Endothelial cell of umbilical vein (primary cell): ENCODE measurements around the gene POLR3B. TPM values are rescaled to one million over a fixed set of nuclear protein-coding genes. Genes with fewer than 3 reads are reported as not detected.

Source experiments
- BruUV-seq: library from RNA; stranded (reverse); fragments of 400-500 nt; replicated peaks from 2 replicates; lab custom pipeline; 2021; lab: Mats Ljungman, UMichigan
- CTCF ChIA-PET: fragments of 300-600, 350-600 bp; sonication (Branson Sonifier 250); formaldehyde crosslinking; loops from one replicate; lab custom pipeline; 2021; ENCODE audit warnings: antibody characterized with exemption, inconsistent platforms; lab: Charles Lee
- POLR2A ChIA-PET: fragments of 300-600, 350-600 bp; sonication (Branson Sonifier 250); formaldehyde crosslinking; loops from one replicate; lab custom pipeline; 2021; ENCODE audit warnings: antibody characterized with exemption, inconsistent platforms; lab: Charles Lee
- DNase-seq: peaks from one replicate; pipeline ENCODE4 v3.0.0-alpha.2; 2011; ENCODE audit warnings: low read depth, low spot score
- FAIRE-seq: peaks from 2 replicates; lab custom pipeline; 2011; peaks lifted over from hg19 to GRCh38; lab: Jason Lieb, UNC
- H2AFZ ChIP-seq: 2 replicates; pipeline ENCODE4 v1.6.0; 2012; ENCODE audit warnings: low read depth, low read length, control low read depth, inconsistent platforms
- H3K27ac ChIP-seq: 2 replicates; pipeline ENCODE4 v1.5.1; 2011; ENCODE audit warnings: low read depth, mild to moderate bottlenecking, control low read depth, low read length, moderate library complexity; ENCODE audit not compliant: insufficient read depth
- H3K27me3 ChIP-seq, 2 experiments: 2 replicates each; pipeline versions ENCODE4 v1.6.0 to v1.6.1; 2011; ENCODE audit warnings: low read length in 2 of 2, mixed read lengths in 1 of 2; ENCODE audit not compliant: control insufficient read depth in 2 of 2, insufficient read depth in 2 of 2
- H3K36me3 ChIP-seq, 2 experiments: 2 replicates in 1 of 2; 3 replicates in 1 of 2; pipeline ENCODE4 v1.5.1; 2011; ENCODE audit warnings: low read length in 2 of 2, mild to moderate bottlenecking in 1 of 2, moderate library complexity in 1 of 2; ENCODE audit not compliant: control insufficient read depth in 2 of 2, insufficient read depth in 2 of 2; ENCODE audit errors: extremely low read depth in 1 of 2
- H3K4me1 ChIP-seq: 3 replicates; pipeline ENCODE4 v1.5.1; 2011; ENCODE audit warnings: mild to moderate bottlenecking, low read length; ENCODE audit not compliant: control insufficient read depth, insufficient read depth; ENCODE audit errors: extremely low read depth
- H3K4me2 ChIP-seq: 2 replicates; pipeline ENCODE4 v1.6.1; 2011; ENCODE audit warnings: low read length, control low read depth, mixed read lengths; ENCODE audit not compliant: insufficient read depth
- H3K4me3 ChIP-seq, 3 experiments: fragments of 200-600 bp in 1 of 3; sonication (generic), shearing (Covaris generic) in 1 of 3; replicated peaks in 1 of 3; 2 replicates each; pipeline ENCODE4 v1.5.1; 2011 to 2016; ENCODE audit warnings: control low read depth in 3 of 3, low read length in 3 of 3, mild to moderate bottlenecking in 2 of 3, inconsistent platforms in 1 of 3, low read depth in 1 of 3, moderate library complexity in 1 of 3; ENCODE audit not compliant: insufficient read depth in 1 of 3
- H3K79me2 ChIP-seq: 2 replicates; pipeline ENCODE4 v1.6.0; 2012; ENCODE audit warnings: low read length, inconsistent platforms; ENCODE audit not compliant: control insufficient read depth, insufficient read depth
- H3K9ac ChIP-seq: replicated peaks from 2 replicates; pipeline ENCODE3; 2011; ENCODE audit warnings: low read length, control low read depth; ENCODE audit not compliant: insufficient read depth; ENCODE audit errors: extremely low read depth
- H3K9me1 ChIP-seq: replicated peaks from 3 replicates; pipeline ENCODE4 v1.6.0; 2011; ENCODE audit warnings: mild to moderate bottlenecking, low read length; ENCODE audit not compliant: control insufficient read depth, insufficient read depth; ENCODE audit errors: extremely low read depth
- H3K9me3 ChIP-seq: replicated peaks from 2 replicates; pipeline ENCODE4 v1.5.1; 2012; ENCODE audit warnings: low read length, inconsistent platforms; ENCODE audit not compliant: control insufficient read depth, insufficient read depth
- H4K20me1 ChIP-seq: replicated peaks from 2 replicates; pipeline ENCODE3; 2011; ENCODE audit warnings: mild to moderate bottlenecking, low read length; ENCODE audit not compliant: control insufficient read depth, insufficient read depth; ENCODE audit errors: extremely low read depth
- EZH2 ChIP-seq: IDR thresholded peaks from 2 replicates; pipeline ENCODE4 v1.6.1; 2012; ENCODE audit warnings: borderline replicate concordance, low read depth, mild to moderate bottlenecking, moderate library complexity, low read length, inconsistent platforms; ENCODE audit not compliant: severe bottlenecking
- FOS ChIP-seq: IDR thresholded peaks from 2 replicates; pipeline ENCODE4 v1.6.1; 2011; ENCODE audit warnings: mild to moderate bottlenecking, low read length, moderate library complexity, borderline replicate concordance; ENCODE audit not compliant: insufficient read depth
- GATA2 ChIP-seq: IDR thresholded peaks from 2 replicates; pipeline ENCODE4 v1.7.0; 2011; ENCODE audit warnings: low read depth, mild to moderate bottlenecking, moderate library complexity, mixed read lengths, low read length; ENCODE audit not compliant: insufficient read length, insufficient read depth
- JUN ChIP-seq: IDR thresholded peaks from 2 replicates; pipeline ENCODE4 v1.6.1; 2011; ENCODE audit warnings: borderline replicate concordance, low read depth; ENCODE audit not compliant: insufficient read length, insufficient read depth
- MYC ChIP-seq: IDR thresholded peaks from one replicate; pipeline ENCODE4 v1.6.1; 2011; ENCODE audit warnings: mild to moderate bottlenecking, low read depth, low read length
- POLR2A ChIP-seq: IDR thresholded peaks from 2 replicates; pipeline ENCODE4 v1.6.1; 2012; ENCODE audit warnings: low read depth, mild to moderate bottlenecking, control low read depth, low read length
- POLR2AphosphoS5 ChIP-seq: IDR thresholded peaks from 2 replicates; pipeline ENCODE4 v1.6.1; 2012; ENCODE audit warnings: low read depth, mild to moderate bottlenecking, control low read depth, low read length, moderate library complexity; ENCODE audit not compliant: insufficient read depth
- dilution Hi-C: fragments of 300-500 bp; cut with MboI; formaldehyde crosslinking; loops from one replicate; pipeline ENCODE4 v1.15.0; 2019; ENCODE audit warnings: low sequenced_read_pairs; ENCODE audit not compliant: extremely low pct_ligation_motif_present
- intact Hi-C: fragments of 100-400 bp; cut with micrococcal nuclease; formaldehyde crosslinking; loops from one replicate; pipeline ENCODE4 v1.10.0; 2022
- polyA plus RNA-seq, 4 experiments: library from polyadenylated mRNA; depleted of rRNA in 3 of 4; stranded (reverse) in 3 of 4; unstranded in 1 of 4; fragments of >200 nt; gene quantifications; 2 replicates each; pipeline versions ENCODE4 v1.2.1 to v1.2.3, GENCODE V29; 2011 to 2012; ENCODE audit warnings: missing spikeins in 1 of 4
- total RNA-seq: library from RNA; stranded (reverse); gene quantifications from 2 replicates; pipeline ENCODE4 v1.2.3, GENCODE V29; 2021
- TF ChIP-seq, protein P1 (sequence below), 2 donors: IDR thresholded peaks; 1 replicate in 1 of 2; 2 replicates in 1 of 2; pipeline ENCODE4 v1.5.1; 2011; ENCODE audit warnings: low read length in 2 of 2, mild to moderate bottlenecking in 2 of 2, moderate library complexity in 2 of 2, control low read depth in 1 of 2, inconsistent platforms in 1 of 2, low read depth in 1 of 2; ENCODE audit not compliant: insufficient read depth in 1 of 2; ENCODE audit errors: extremely low read depth in 1 of 2
- TF ChIP-seq, protein P2 (sequence below): IDR thresholded peaks from 2 replicates; pipeline ENCODE4 v1.6.1; 2011; ENCODE audit not compliant: insufficient read depth, insufficient read length

Gene POLR3B
- total and polyA plus RNA-seq, 2 donors (not counting 3 experiments of a cell fraction or from before 2014, with no cell fraction given) = 6.0 to 12.3 TPM

DNA sequence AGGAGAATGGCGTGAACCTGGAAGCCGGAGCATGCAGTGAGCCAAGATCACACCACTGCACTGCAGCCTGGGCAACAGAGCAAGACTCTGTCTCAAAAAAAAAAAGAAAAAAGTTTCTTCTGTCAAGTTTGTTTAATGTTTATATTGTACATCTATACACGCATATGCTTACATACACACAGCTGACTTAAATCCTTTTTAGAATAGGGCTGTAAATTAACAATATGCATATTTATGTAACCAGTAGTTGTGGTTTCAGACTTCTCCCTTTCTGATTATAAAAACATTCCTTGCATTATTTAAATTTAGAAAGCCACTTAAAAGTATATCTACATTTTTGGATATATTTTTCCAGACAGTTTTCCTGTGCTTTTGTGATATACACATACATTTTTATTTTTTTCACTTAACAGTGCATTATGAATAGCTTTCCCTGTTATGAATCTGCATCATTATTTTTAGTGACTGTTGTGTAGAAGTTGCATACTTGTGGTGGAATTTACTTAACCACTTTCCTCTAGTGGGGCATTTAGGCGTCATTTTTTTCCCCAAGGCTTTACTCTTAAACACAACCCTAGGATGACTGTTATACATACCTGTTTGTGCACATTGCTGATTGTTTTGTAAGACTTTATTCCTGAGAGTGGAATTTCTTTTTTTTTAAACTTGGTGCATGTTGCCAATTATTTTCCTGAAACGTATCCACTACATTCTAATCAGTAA is 29.4 kb downstream of the POLR3B start:
- Histone ChIP-seq H3K9ac (no peak overlapping the region), H4K20me1 (peaks cover 2% of the 10 kb centered on the region), H3K4me2 (no peak overlapping the region), H3K9me3 (no peaks in the 10 kb centered on the region), H3K9me1 (no peaks in the 10 kb centered on the region), H3K27ac (no peak overlapping the region), H3K27me3 (no peaks in the 10 kb centered on the region), H3K36me3 (no peaks in the 10 kb centered on the region), H3K4me1 (no peaks in the 10 kb centered on the region), H3K4me3 (no peak overlapping the region), H3K79me2 (no peaks in the 10 kb centered on the region), H2AFZ (no peak overlapping the region)
- no peak for TF ChIP-seq EZH2
- no peak for TF ChIP-seq GATA2
- TF ChIP-seq, protein P1, sequence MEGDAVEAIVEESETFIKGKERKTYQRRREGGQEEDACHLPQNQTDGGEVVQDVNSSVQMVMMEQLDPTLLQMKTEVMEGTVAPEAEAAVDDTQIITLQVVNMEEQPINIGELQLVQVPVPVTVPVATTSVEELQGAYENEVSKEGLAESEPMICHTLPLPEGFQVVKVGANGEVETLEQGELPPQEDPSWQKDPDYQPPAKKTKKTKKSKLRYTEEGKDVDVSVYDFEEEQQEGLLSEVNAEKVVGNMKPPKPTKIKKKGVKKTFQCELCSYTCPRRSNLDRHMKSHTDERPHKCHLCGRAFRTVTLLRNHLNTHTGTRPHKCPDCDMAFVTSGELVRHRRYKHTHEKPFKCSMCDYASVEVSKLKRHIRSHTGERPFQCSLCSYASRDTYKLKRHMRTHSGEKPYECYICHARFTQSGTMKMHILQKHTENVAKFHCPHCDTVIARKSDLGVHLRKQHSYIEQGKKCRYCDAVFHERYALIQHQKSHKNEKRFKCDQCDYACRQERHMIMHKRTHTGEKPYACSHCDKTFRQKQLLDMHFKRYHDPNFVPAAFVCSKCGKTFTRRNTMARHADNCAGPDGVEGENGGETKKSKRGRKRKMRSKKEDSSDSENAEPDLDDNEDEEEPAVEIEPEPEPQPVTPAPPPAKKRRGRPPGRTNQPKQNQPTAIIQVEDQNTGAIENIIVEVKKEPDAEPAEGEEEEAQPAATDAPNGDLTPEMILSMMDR (IDR thresholded peaks at IDR 0.05; ENCODE audit: extremely low read depth in 1 of 2, insufficient read depth in 1 of 2, low read depth in 1 of 2, low read length in 2 of 2) = no peak
- no peak for TF ChIP-seq POLR2AphosphoS5
- TF ChIP-seq POLR2A = no peak
- no peak for TF ChIP-seq MYC
- TF ChIP-seq, protein P2, sequence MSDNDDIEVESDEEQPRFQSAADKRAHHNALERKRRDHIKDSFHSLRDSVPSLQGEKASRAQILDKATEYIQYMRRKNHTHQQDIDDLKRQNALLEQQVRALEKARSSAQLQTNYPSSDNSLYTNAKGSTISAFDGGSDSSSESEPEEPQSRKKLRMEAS = no peak
- no peak for TF ChIP-seq FOS
- no peak for TF ChIP-seq JUN
- dilution Hi-C loops = no loop called here
- ChIA-PET CTCF (interaction anchor here (0.7 to 4.4 kb wide), 6 partner anchors 30 to 718 kb away, joined by 3 to 36 read pairs (median 10); partner anchors contain the start of gene POLR3B), POLR2A (interaction anchor here (0.5 kb wide), 1 partner anchor 570 kb away, joined by 3 read pairs; no protein-coding TSS in a partner anchor)
- intact Hi-C loops = loop anchor here (1.0 to 5.0 kb wide), 4 partner anchors 30 to 705 kb away; partner anchors contain the start of genes CRY1 and POLR3B
- no peak for DNase-seq
- no peak for FAIRE-seq
- BruUV-seq = no TSS peak
